ENCODE measurements around the gene FOSL1. TPM values are rescaled to one million over a fixed set of nuclear protein-coding genes. Genes with fewer than 3 reads are reported as not detected.

Gene FOSL1
- total and polyA plus RNA-seq, 2 donors (not counting 1 experiment from before 2014, with no cell fraction given): 2.3 TPM; not detected in 1

DNA sequence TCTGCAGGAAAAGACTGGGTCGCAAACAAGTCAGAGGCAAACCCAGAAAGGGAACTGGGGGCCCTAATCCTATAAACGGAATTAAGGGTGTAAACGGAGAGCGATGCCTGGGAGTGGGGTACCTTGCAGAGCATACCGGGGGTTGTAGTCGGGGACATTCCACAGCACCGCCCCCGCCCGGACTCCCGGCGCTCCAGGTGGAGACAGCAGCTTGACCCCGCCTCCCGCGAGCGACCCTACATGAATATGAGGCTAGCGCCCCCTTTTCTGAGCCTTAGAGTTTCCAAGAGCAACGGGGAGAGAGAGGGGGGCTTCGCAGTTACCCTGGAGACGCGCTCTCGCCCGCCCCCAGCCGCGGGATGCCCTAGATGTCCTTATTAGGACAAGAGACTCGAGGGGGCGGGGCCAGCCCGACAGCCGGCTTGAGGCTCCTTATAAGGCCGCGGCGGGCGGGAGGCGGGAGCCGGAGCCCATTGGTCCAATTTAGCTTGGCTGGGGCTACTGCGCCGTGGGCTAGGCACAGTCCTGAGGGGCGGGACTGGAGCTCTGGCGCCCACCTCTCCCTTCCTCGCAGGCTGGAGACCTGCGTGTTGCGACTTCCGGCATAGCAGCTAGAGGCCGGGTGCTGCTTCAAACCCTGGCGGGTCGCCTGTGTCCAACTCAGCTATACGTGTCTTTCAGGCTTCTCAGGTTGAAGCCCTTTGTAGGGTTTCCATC, 40.9 kb downstream of the FOSL1 start:
- peaks cover 61% of the 10 kb centered on the region for H4K20me1 ChIP-seq (ENCODE audit: control insufficient read depth, insufficient read depth, low read length, poor library complexity, severe bottlenecking)
- peak overlapping the region; percentile 79 for H3K9ac ChIP-seq (ENCODE audit: low read length)

DNA sequence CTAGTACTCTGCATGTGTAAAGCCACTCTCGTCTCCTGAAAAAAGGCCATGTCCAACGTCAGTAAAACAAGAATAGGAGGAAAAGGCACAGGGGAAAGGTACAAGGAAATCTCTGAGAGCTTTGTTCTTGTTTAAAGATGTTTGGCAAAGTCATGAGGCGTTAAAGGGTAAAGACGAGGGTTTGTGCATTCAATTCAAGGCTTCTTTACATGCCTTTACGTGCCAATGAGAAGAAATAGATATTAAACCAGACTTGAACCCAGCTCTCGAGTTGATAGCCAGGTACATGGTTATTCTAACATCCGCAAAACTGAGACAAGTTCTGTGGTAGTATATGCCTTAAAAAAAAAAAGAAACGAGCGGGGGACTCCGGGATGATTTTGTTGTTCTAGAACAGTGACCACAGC, 41.5 kb downstream of the FOSL1 start:
- Mint-ChIP-seq H3K9me3 (ENCODE audit: insufficient read depth) (no peaks in the 10 kb centered on the region), H3K27ac (peak overlapping the region; percentile 98), H3K4me1 (peaks cover 52% of the 10 kb centered on the region), H3K27me3 (no peaks in the 10 kb centered on the region), H3K4me3 (peak overlapping the region; percentile 92)
- ChIA-PET CTCF (interaction anchor here (1.4 to 8.6 kb wide), 6 partner anchors 13 to 244 kb away, joined by 3 to 244 read pairs (median 6); partner anchors contain the start of genes CCDC85B, EFEMP2, FIBP and PCNX3), POLR2A (interaction anchor here (0.6 to 4.8 kb wide), 14 partner anchors 8 to 293 kb away, joined by 3 to 65 read pairs (median 10); partner anchors contain the start of genes BANF1, CCDC85B, EIF1AD and FIBP)
- Histone ChIP-seq H3K4me2 (replicated peaks; ENCODE audit: low read depth, low read length, poor library complexity, severe bottlenecking) (peak overlapping the region; percentile 94), H4K20me1 (ENCODE audit: control insufficient read depth, insufficient read depth, low read length, poor library complexity, severe bottlenecking) (peaks cover 63% of the 10 kb centered on the region), H3K4me3 (ENCODE audit: control extremely low read depth in 1 of 5, extremely low read depth in 1 of 5, insufficient read depth in 1 of 5, low read depth in 2 of 5, low read length in 4 of 5) (peak overlapping the region; percentile 56 to 98 (median 95)), H3K27me3 (replicated peaks in 1 of 4; ENCODE audit: control extremely low read depth in 1 of 4, control insufficient read depth in 3 of 4, insufficient read depth in 4 of 4, low read length in 3 of 4) (no peaks in the 10 kb centered on the region), H3K27ac (ENCODE audit: low read length in 2 of 2) (peak overlapping the region; percentile 77 to 89), H3K4me1 (ENCODE audit: control insufficient read depth in 2 of 2, insufficient read depth in 2 of 2, low read length in 2 of 2) (peaks cover 27 to 55% of the 10 kb centered on the region in 2 donors), H3K79me2 (ENCODE audit: control insufficient read depth, insufficient read depth, low read length) (peaks cover 68% of the 10 kb centered on the region), H3K9me3 (ENCODE audit: control extremely low read depth in 1 of 3, control insufficient read depth in 2 of 3, insufficient read depth in 1 of 3, low read length in 2 of 3) (no peaks in the 10 kb centered on the region), H3K36me3 (replicated peaks in 1 of 2; ENCODE audit: control extremely low read depth in 1 of 2, control insufficient read depth in 1 of 2, extremely low read depth in 1 of 2, insufficient read depth in 2 of 2, low read length in 1 of 2) (peaks cover 0 to 53% of the 10 kb centered on the region in 2 experiments), H2AFZ (ENCODE audit: insufficient read depth, low read depth, low read length, poor library complexity, severe bottlenecking) (peak overlapping the region; percentile 85), H3K9ac (ENCODE audit: low read length) (peak overlapping the region; percentile 79)
- no peak for TF ChIP-seq EZH2 (IDR thresholded peaks at IDR 0.05; ENCODE audit: borderline replicate concordance, insufficient read depth, low read depth, low read length, poor library complexity, severe bottlenecking)
- TF ChIP-seq, protein P1, sequence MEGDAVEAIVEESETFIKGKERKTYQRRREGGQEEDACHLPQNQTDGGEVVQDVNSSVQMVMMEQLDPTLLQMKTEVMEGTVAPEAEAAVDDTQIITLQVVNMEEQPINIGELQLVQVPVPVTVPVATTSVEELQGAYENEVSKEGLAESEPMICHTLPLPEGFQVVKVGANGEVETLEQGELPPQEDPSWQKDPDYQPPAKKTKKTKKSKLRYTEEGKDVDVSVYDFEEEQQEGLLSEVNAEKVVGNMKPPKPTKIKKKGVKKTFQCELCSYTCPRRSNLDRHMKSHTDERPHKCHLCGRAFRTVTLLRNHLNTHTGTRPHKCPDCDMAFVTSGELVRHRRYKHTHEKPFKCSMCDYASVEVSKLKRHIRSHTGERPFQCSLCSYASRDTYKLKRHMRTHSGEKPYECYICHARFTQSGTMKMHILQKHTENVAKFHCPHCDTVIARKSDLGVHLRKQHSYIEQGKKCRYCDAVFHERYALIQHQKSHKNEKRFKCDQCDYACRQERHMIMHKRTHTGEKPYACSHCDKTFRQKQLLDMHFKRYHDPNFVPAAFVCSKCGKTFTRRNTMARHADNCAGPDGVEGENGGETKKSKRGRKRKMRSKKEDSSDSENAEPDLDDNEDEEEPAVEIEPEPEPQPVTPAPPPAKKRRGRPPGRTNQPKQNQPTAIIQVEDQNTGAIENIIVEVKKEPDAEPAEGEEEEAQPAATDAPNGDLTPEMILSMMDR (IDR thresholded peaks at IDR 0.05): no peak
- DNase-seq (no peak), ATAC-seq (ENCODE audit: low read depth) (no peak)
- whole genome bisulfite sequencing (ENCODE audit: insufficient coverage): 0% methylated on average over 6 of the region's 10 CpGs
- intact Hi-C loops (cut with micrococcal nuclease): loop anchor here (1.0 to 5.0 kb wide), 12 partner anchors 14 to 409 kb away; partner anchors contain the start of genes AP5B1, BANF1, C11orf68 and DRAP1

More for the DNA sequence above, 40.9 kb downstream of the FOSL1 start:
- peak overlapping the region; percentile 98 for H3K27ac Mint-ChIP-seq
- H3K9me3 ChIP-seq (ENCODE audit: control extremely low read depth in 1 of 3, control insufficient read depth in 2 of 3, insufficient read depth in 1 of 3, low read length in 2 of 3): no peaks in the 10 kb centered on the region
- H3K27me3 Mint-ChIP-seq: no peaks in the 10 kb centered on the region
- under 1% methylated on average over 46 of the region's 46 CpGs for WGBS (ENCODE audit: insufficient coverage)
- peak; percentile 62 for ATAC-seq (ENCODE audit: low read depth)
- no peaks in the 10 kb centered on the region for H3K27me3 ChIP-seq (replicated peaks in 1 of 4; ENCODE audit: control extremely low read depth in 1 of 4, control insufficient read depth in 3 of 4, insufficient read depth in 4 of 4, low read length in 3 of 4)
- TF ChIP-seq EZH2 (IDR thresholded peaks at IDR 0.05; ENCODE audit: borderline replicate concordance, insufficient read depth, low read depth, low read length, poor library complexity, severe bottlenecking): no peak
- H3K4me1 ChIP-seq (ENCODE audit: control insufficient read depth in 2 of 2, insufficient read depth in 2 of 2, low read length in 2 of 2): peaks cover 27 to 55% of the 10 kb centered on the region in 2 donors
- peaks cover 0 to 53% of the 10 kb centered on the region in 2 experiments for H3K36me3 ChIP-seq (replicated peaks in 1 of 2; ENCODE audit: control extremely low read depth in 1 of 2, control insufficient read depth in 1 of 2, extremely low read depth in 1 of 2, insufficient read depth in 2 of 2, low read length in 1 of 2)
- POLR2A ChIA-PET: interaction anchor here (0.6 to 4.8 kb wide), 18 partner anchors 9 to 741 kb away, joined by 3 to 65 read pairs (median 8); partner anchors contain the start of genes BANF1, C11orf68, CCDC85B and EIF1AD
- CTCF ChIA-PET: interaction anchor here (0.8 to 8.6 kb wide), 30 partner anchors 8 to 527 kb away, joined by 3 to 244 read pairs (median 4); partner anchors contain the start of genes AP5B1, BANF1, C11orf68 and CCDC85B
- H3K4me1 Mint-ChIP-seq: peaks cover 47% of the 10 kb centered on the region
- H3K4me3 ChIP-seq (ENCODE audit: control extremely low read depth in 1 of 5, extremely low read depth in 1 of 5, insufficient read depth in 1 of 5, low read depth in 2 of 5, low read length in 4 of 5): peak overlapping the region; percentile 81 to 98 (median 95)
- no peaks in the 10 kb centered on the region for H3K9me3 Mint-ChIP-seq (ENCODE audit: insufficient read depth)
- H3K4me2 ChIP-seq (replicated peaks; ENCODE audit: low read depth, low read length, poor library complexity, severe bottlenecking): peak overlapping the region; percentile 94
- DNase-seq: peak; percentile 97
- intact Hi-C loops (cut with micrococcal nuclease): loop anchor here (1.0 to 5.0 kb wide), 8 partner anchors 14 to 408 kb away; partner anchors contain the start of genes AP5B1, BANF1, C11orf68 and DRAP1
- H3K27ac ChIP-seq (ENCODE audit: low read length in 2 of 2): peak overlapping the region; percentile 77 to 89
- H3K79me2 ChIP-seq (ENCODE audit: control insufficient read depth, insufficient read depth, low read length): peaks cover 62% of the 10 kb centered on the region
- H2AFZ ChIP-seq (ENCODE audit: insufficient read depth, low read depth, low read length, poor library complexity, severe bottlenecking): peak overlapping the region; percentile 85
- peak overlapping the region; percentile 92 for H3K4me3 Mint-ChIP-seq
